GM18517 (cell line): ENCODE results near the gene PITPNC1.
"Not testable (repeated sequence)": the region's sequence is repeated elsewhere in the genome, so short reads cannot be mapped to it uniquely, and the experiment has no call there.

Experiments
- ATAC-seq: cut with Tn5 transposase; IDR thresholded peaks from one replicate; pipeline ENCODE4 v1.9.1; 2021; ENCODE audit warnings: mild to moderate bottlenecking, moderate library complexity; ENCODE audit not compliant: unreplicated experiment

Gene PITPNC1

GRCh38 chr17:67393809-67394397 lies 16.8 kb downstream of the PITPNC1 start:
- no peak for ATAC-seq

DNA sequence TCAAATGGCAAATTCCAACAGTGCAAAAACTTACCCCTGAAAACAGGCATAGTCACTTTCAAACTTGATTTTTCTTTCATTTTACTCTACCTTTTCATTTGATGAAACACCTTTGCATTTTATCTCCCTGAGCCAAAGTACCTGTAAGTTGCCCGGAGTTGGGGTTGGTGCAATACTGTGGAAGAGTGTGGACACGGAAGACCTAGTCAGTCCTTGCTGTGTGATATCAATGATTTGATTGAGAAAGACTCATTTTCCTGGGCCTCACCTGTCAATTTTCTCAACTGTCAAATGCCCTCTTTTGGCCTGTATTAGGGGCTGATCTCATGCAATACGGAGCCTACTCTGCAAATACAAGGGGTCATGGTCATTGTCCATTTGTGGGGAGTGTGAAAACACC lies 22.6 kb downstream of the PITPNC1 start:
- no peak for ATAC-seq

- ATAC-seq = no peak
Measured at GRCh38 chr17:67400193-67400592, 23.1 kb downstream of the PITPNC1 start.

DNA sequence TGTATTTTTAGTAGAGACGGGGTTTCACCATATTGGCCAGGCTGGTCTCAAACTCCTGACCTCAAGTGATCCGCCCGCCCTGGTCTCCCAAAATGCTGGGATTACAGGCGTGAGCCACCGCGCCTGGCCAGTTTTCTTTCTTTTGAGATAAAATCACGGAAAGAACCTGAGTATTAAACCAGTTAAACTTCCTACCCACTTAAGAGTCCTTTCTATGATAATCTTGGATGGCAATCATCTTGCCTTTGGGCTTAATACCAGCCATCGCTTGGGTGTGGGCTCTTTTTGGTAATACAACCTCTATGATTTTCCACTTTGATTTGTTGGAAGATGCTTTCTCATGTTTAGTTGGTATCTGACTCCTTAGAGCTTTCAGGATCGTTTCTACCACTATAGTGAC lies 24.0 kb downstream of the PITPNC1 start:
- ATAC-seq = no peak

- no peak for ATAC-seq
Measured at GRCh38 chr17:67401598-67402504, 24.8 kb downstream of the PITPNC1 start.

GRCh38 chr17:67403065-67403464 lies 26.0 kb downstream of the PITPNC1 start:
- no peak for ATAC-seq

- ATAC-seq = no peak
Measured at GRCh38 chr17:67403483-67403882, 26.4 kb downstream of the PITPNC1 start.

GRCh38 chr17:67408455-67408830 lies 31.4 kb downstream of the PITPNC1 start:
- ATAC-seq = not testable (repeated sequence)

GRCh38 chr17:67411397-67411796 lies 34.3 kb downstream of the PITPNC1 start:
- ATAC-seq = no peak

DNA sequence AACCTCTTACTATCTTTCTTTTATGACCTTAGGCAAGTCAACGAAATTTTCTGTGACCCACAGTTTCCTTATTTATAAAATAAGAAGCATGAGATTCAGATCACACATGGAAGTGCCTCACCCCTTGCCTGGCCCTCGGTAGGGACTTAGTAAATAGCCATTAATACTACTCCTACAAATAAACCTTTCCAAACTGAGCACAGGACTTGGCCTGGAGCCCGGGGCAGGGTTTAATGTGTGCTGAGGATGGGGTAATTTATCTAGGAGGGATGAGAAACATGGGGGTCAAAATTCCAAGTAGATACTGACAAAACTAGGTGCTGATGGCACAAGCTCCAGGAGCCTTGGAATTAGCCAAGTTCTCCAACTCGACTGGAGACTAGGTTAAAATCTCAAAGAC lies 35.0 kb downstream of the PITPNC1 start:
- ATAC-seq = no peak

GRCh38 chr17:67412941-67413340 lies 35.9 kb downstream of the PITPNC1 start:
- ATAC-seq = no peak

- ATAC-seq = no peak
Measured at GRCh38 chr17:67413388-67413787, 36.3 kb downstream of the PITPNC1 start.

- no peak for ATAC-seq
Measured at GRCh38 chr17:67414130-67414529, 37.0 kb downstream of the PITPNC1 start.

DNA sequence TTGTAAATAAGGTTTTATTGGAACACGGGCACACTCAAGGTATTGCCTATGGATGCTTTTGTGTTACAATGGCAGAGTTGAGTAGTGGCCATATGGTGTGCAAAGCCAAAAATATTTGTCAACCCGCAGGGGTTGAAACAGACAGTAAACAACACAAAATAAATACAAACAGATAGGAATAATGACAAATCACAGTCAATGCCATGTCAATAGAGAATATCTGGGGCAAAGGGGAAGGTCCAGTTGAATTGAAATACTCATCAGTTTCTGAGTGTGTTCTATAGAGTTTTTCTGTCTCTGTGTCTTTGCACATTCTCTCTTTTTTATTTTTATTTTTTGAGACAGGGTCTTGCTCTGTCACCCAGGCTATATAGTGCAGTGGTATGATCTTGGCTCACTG lies 37.5 kb downstream of the PITPNC1 start:
- ATAC-seq = no peak

GRCh38 chr17:67415291-67415690 lies 38.2 kb downstream of the PITPNC1 start:
- no peak for ATAC-seq

DNA sequence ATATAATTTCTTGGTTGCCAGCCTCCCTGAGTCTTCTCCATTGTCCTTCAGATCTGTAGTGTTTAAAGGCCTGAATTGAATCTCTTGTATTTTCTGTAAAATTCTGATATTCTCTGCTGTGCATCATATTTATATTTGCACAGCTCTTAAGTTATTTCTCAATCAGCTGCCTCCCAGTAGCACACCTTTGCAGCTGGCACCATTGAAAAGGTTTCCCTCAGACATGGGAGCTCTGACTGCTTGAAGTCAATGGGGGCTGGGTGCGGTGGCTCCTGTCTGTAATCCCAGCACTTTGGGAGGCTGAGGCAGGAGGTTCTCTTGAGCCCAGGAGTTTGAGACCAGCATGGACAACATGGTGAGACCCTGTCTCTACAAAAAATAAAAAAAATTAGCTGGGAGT lies 40.4 kb downstream of the PITPNC1 start:
- ATAC-seq = no peak

DNA sequence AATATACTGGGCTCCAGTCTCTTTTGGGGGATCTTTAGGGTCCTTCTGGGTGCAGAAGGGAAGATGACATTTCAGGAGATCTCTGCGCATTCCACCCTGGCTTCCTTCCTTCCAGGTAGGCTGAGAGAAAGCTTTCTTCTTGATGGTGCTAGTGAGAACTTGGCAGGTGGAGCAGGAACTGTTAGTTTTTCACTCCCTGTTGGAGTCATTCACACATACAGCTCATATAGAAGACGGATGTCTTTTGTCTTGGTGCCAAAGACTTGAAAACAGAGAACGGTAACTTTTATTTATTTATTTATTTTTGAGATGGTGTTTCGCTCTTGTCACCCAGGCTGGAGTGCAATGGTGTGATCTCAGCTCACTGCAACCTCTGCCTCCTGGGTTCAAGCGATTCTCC lies 43.9 kb downstream of the PITPNC1 start:
- ATAC-seq = no peak

- ATAC-seq = no peak
Measured at GRCh38 chr17:67421869-67422273, 44.8 kb downstream of the PITPNC1 start.

- ATAC-seq = not testable (repeated sequence)
Measured at GRCh38 chr17:67422296-67422695, 45.2 kb downstream of the PITPNC1 start.

GRCh38 chr17:67422897-67423296 lies 45.8 kb downstream of the PITPNC1 start:
- no peak for ATAC-seq

DNA sequence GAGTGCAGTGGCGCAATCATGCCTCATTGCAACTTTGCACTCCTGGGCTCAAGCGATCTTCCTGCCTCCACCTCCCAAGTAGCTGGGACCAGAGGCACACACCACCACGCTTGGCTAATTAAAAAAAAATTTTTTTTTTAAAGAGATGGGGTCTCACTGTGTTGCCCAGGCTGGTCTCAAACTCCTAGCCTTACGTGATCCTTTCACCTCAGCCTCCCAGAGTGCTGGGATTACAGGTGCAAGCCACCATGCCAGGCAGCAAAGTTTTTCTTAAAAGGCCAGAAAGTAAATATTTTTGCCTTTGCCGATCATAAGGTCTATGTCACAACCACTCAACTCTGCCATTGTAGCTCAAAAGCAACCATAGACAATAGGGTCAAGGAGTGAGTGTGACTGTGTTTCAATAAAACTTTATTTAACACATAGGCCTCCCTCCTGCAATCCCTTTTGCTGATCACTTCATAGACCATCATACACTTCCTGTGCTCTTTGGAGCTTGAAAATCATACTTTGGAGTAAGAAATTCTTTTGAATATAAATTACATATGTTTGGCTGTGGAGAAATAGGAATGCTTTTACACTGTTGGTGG lies 48.6 kb downstream of the PITPNC1 start:
- ATAC-seq = no peak

- ATAC-seq = no peak
Measured at GRCh38 chr17:67427424-67427823, 50.3 kb downstream of the PITPNC1 start.
